Neuronal stem cell (in vitro differentiated cells): ENCODE measurements around the gene UBE4B.
"Not testable (repeated sequence)": the region's sequence is repeated elsewhere in the genome, so short reads cannot be mapped to it uniquely, and the experiment has no call there.

Experiments
- DNase-seq: peaks from one replicate; pipeline ENCODE4 v3.0.0-alpha.2; 2013; ENCODE audit warnings: low spot score
- H2AFZ ChIP-seq: one replicate; pipeline ENCODE4 v1.6.1; 2013; ENCODE audit warnings: mild to moderate bottlenecking, low read length, inconsistent platforms
- H2AK5ac ChIP-seq: 2 replicates; pipeline ENCODE4 v1.6.1; 2013; ENCODE audit warnings: low read depth, mild to moderate bottlenecking, inconsistent platforms, low read length, moderate library complexity, mixed read lengths
- H2BK120ac ChIP-seq: 2 replicates; pipeline ENCODE4 v1.6.1; 2013; ENCODE audit warnings: low read depth, mild to moderate bottlenecking, inconsistent platforms, low read length, moderate library complexity, mixed read lengths
- H2BK12ac ChIP-seq: one replicate; pipeline ENCODE4 v1.6.1; 2013; ENCODE audit warnings: low read length, inconsistent platforms
- H2BK15ac ChIP-seq: 2 replicates; pipeline ENCODE4 v1.6.1; 2013; ENCODE audit warnings: mild to moderate bottlenecking, low read length, inconsistent platforms, mixed read lengths
- H2BK5ac ChIP-seq: one replicate; pipeline ENCODE4 v1.6.1; 2013; ENCODE audit warnings: inconsistent platforms, mild to moderate bottlenecking, low read length, moderate library complexity
- H3K14ac ChIP-seq: one replicate; pipeline ENCODE4 v1.6.1; 2013; ENCODE audit warnings: low read length, inconsistent platforms
- H3K18ac ChIP-seq: 2 replicates; pipeline ENCODE4 v1.6.1; 2013; ENCODE audit warnings: low read length, inconsistent platforms
- H3K23ac ChIP-seq: 2 replicates; pipeline ENCODE4 v1.6.1; 2013; ENCODE audit warnings: low read depth, mild to moderate bottlenecking, mixed read lengths, low read length, inconsistent platforms; ENCODE audit not compliant: poor library complexity
- H3K27ac ChIP-seq: replicated peaks from 3 replicates; pipeline ENCODE4 v1.5.1; 2013; ENCODE audit warnings: low read length, inconsistent platforms
- H3K27me3 ChIP-seq, 3 experiments: 2 replicates each; pipeline ENCODE4 v1.6.1; 2013; ENCODE audit warnings: low read length in 3 of 3, mild to moderate bottlenecking in 2 of 3, inconsistent platforms in 1 of 3, low read depth in 1 of 3, mixed read lengths in 1 of 3, moderate library complexity in 1 of 3; ENCODE audit not compliant: control insufficient read depth in 3 of 3, insufficient read depth in 3 of 3
- H3K36me3 ChIP-seq, 2 donors: replicated peaks in 1 of 2; 2 replicates each; pipeline ENCODE4 v1.6.1; 2013; ENCODE audit warnings: low read length in 2 of 2; ENCODE audit not compliant: control insufficient read depth in 2 of 2, insufficient read depth in 2 of 2
- H3K4ac ChIP-seq: 2 replicates; pipeline ENCODE4 v1.6.1; 2013; ENCODE audit warnings: inconsistent platforms, mild to moderate bottlenecking, low read length, moderate library complexity
- H3K4me1 ChIP-seq, 2 donors: 1 replicate in 1 of 2; 2 replicates in 1 of 2; pipeline ENCODE4 v1.6.1; 2013; ENCODE audit warnings: low read length in 2 of 2, low read depth in 1 of 2; ENCODE audit not compliant: control insufficient read depth in 2 of 2, insufficient read depth in 1 of 2
- H3K4me2 ChIP-seq: one replicate; pipeline ENCODE4 v1.6.1; 2013; ENCODE audit warnings: mild to moderate bottlenecking, low read length, inconsistent platforms; ENCODE audit not compliant: insufficient read depth, poor library complexity, severe bottlenecking
- H3K4me3 ChIP-seq, 2 donors: 2 replicates each; pipeline ENCODE4 v1.5.1; 2013; ENCODE audit warnings: low read length in 2 of 2, mild to moderate bottlenecking in 2 of 2, inconsistent platforms in 1 of 2, moderate library complexity in 1 of 2
- H3K79me1 ChIP-seq: one replicate; pipeline ENCODE4 v1.6.1; 2013; ENCODE audit warnings: low read depth, mild to moderate bottlenecking, inconsistent platforms, low read length, moderate library complexity
- H3K9ac ChIP-seq: one replicate; pipeline ENCODE4 v1.6.1; 2013; ENCODE audit warnings: mild to moderate bottlenecking, low read depth, low read length, inconsistent platforms; ENCODE audit not compliant: poor library complexity
- H3K9me3 ChIP-seq, 2 donors: replicated peaks in 1 of 2; 2 replicates each; pipeline versions ENCODE3 to v1.6.1; 2013; ENCODE audit warnings: low read length in 2 of 2, mild to moderate bottlenecking in 2 of 2, inconsistent platforms in 1 of 2, low read depth in 1 of 2, mixed read lengths in 1 of 2, moderate library complexity in 1 of 2; ENCODE audit not compliant: control insufficient read depth in 2 of 2, insufficient read depth in 1 of 2
- H4K8ac ChIP-seq: one replicate; pipeline ENCODE4 v1.6.1; 2013; ENCODE audit warnings: low read depth, mild to moderate bottlenecking, inconsistent platforms, low read length, moderate library complexity
- H4K91ac ChIP-seq: one replicate; pipeline ENCODE4 v1.6.1; 2013; ENCODE audit warnings: low read length, low read depth, mild to moderate bottlenecking, inconsistent platforms; ENCODE audit not compliant: poor library complexity
- WGBS, 2 donors: extraction: QIAGEN DNeasy Blood & Tissue Kit; methylation state at CpG; one replicate each; pipeline ENCODE4 v1.1.7; 2013; ENCODE audit warnings: missing lambda C conversion rate in 2 of 2, mixed read lengths in 1 of 2; ENCODE audit not compliant: insufficient read length in 2 of 2, insufficient replicate concordance in 1 of 2; ENCODE audit errors: extremely low coverage in 2 of 2; 5-methylcytosine and 5-hydroxymethylcytosine counted together

The UBE4B gene

GRCh38 chr1:10220200-10220599, 187.4 kb downstream of the UBE4B start:
- Histone ChIP-seq H4K91ac (no peak overlapping the region), H3K27me3 (no peaks in the 10 kb centered on the region), H3K4me1 (peaks cover 2 to 3% of the 10 kb centered on the region in 2 donors)

GRCh38 chr1:10220657-10221056, 187.9 kb downstream of the UBE4B start:
- H3K4me1 ChIP-seq, H3K27me3 ChIP-seq, H3K9ac ChIP-seq, H3K18ac ChIP-seq, H3K4me2 ChIP-seq, H2BK15ac ChIP-seq, H4K91ac ChIP-seq, H3K4ac ChIP-seq, H2BK12ac ChIP-seq, H3K27ac ChIP-seq, DNase-seq, H4K8ac ChIP-seq, H3K4me3 ChIP-seq, H3K79me1 ChIP-seq, H3K14ac ChIP-seq, H3K23ac ChIP-seq, H2AFZ ChIP-seq, H2BK120ac ChIP-seq, H2BK5ac ChIP-seq, H2AK5ac ChIP-seq: not testable (repeated sequence)
- Histone ChIP-seq H3K36me3 (peaks cover 0 to 41% of the 10 kb centered on the region in 2 donors), H3K9me3 (peaks cover 8 to 14% of the 10 kb centered on the region in 2 donors)
- WGBS, 2 donors: no CpG with 5 or more reads among the region's 6 CpGs

More at GRCh38 chr1:10220200-10220599, 187.4 kb downstream of the UBE4B start:
- Histone ChIP-seq H2BK15ac (no peak overlapping the region), H3K18ac (no peak overlapping the region), H3K4me3 (no peak overlapping the region), H2AFZ (no peak overlapping the region), H3K14ac (no peak overlapping the region), H2BK12ac (no peak overlapping the region), H2AK5ac (no peak overlapping the region), H3K79me1 (peaks cover 2% of the 10 kb centered on the region), H3K9ac (no peak overlapping the region), H3K4ac (no peak overlapping the region), H2BK120ac (no peak overlapping the region), H3K27ac (no peak overlapping the region), H3K9me3 (peaks cover 8 to 14% of the 10 kb centered on the region in 2 donors), H4K8ac (no peak overlapping the region), H3K36me3 (peaks cover 0 to 44% of the 10 kb centered on the region in 2 donors), H2BK5ac (no peak overlapping the region), H3K23ac (no peak overlapping the region), H3K4me2 (no peak overlapping the region)
- DNase-seq: no peak

GRCh38 chr1:10225573-10225972, 192.8 kb downstream of the UBE4B start:
- Histone ChIP-seq H3K36me3 (peaks cover 0 to 23% of the 10 kb centered on the region in 2 donors), H2BK5ac (no peak overlapping the region), H3K14ac (no peak overlapping the region), H3K27ac (no peak overlapping the region), H3K9ac (no peak overlapping the region), H4K8ac (no peak overlapping the region), H3K27me3 (no peaks in the 10 kb centered on the region), H3K79me1 (peaks cover 2% of the 10 kb centered on the region), H2BK120ac (no peak overlapping the region), H3K4me3 (no peak overlapping the region), H3K4me1 (no peaks in the 10 kb centered on the region), H3K4me2 (no peak overlapping the region), H2BK12ac (no peak overlapping the region), H2AFZ (no peak overlapping the region), H2AK5ac (no peak overlapping the region), H2BK15ac (no peak overlapping the region), H3K18ac (no peak overlapping the region), H3K9me3 (peaks cover 8 to 17% of the 10 kb centered on the region in 2 donors), H4K91ac (no peak overlapping the region), H3K4ac (no peak overlapping the region), H3K23ac (no peak overlapping the region)
- DNase-seq: no peak
- WGBS, 2 donors: no CpG with 5 or more reads among the region's 1 CpG

GRCh38 chr1:10228528-10228927, 195.8 kb downstream of the UBE4B start:
- no peak overlapping the region for H3K4me3 ChIP-seq
- H3K18ac ChIP-seq: no peak overlapping the region
- H3K79me1 ChIP-seq: peaks cover 2% of the 10 kb centered on the region
- H3K4me1 ChIP-seq: no peaks in the 10 kb centered on the region
- no peak for DNase-seq
- no peak overlapping the region for H4K8ac ChIP-seq
- H3K9ac ChIP-seq: no peak overlapping the region
- WGBS, 2 donors: no CpG with 5 or more reads among the region's 2 CpGs
- H3K27me3 ChIP-seq: no peaks in the 10 kb centered on the region
- no peak overlapping the region for H2BK12ac ChIP-seq
- H3K4ac ChIP-seq: no peak overlapping the region
- no peak overlapping the region for H3K23ac ChIP-seq
- no peak overlapping the region for H3K27ac ChIP-seq
- no peak overlapping the region for H2BK5ac ChIP-seq
- no peak overlapping the region for H3K4me2 ChIP-seq
- H2AK5ac ChIP-seq: no peak overlapping the region
- peaks cover 2 to 32% of the 10 kb centered on the region in 2 donors for H3K36me3 ChIP-seq
- no peak overlapping the region for H2BK120ac ChIP-seq
- H3K9me3 ChIP-seq: peaks cover 8 to 13% of the 10 kb centered on the region in 2 donors
- no peak overlapping the region for H2BK15ac ChIP-seq
- H4K91ac ChIP-seq: no peak overlapping the region
- no peak overlapping the region for H2AFZ ChIP-seq
- H3K14ac ChIP-seq: no peak overlapping the region
